Liver (tissue), 3 donors: ENCODE results near the gene PTH1R.

Experiments
- CTCF ChIP-seq: fragments of 150-350 bp; IDR thresholded peaks from 2 replicates; pipeline ENCODE4 v1.5.1; 2017; ENCODE audit warnings: improper control_type of control experiment, low read depth, low read length; ENCODE audit not compliant: missing input control
- EGR1 ChIP-seq, 2 donors: IDR thresholded peaks; 2 replicates each; pipeline ENCODE4 v1.6.1; 2016 to 2018; ENCODE audit warnings: antibody characterized with exemption in 2 of 2, low read depth in 2 of 2
- GABPA ChIP-seq, 2 donors: IDR thresholded peaks in 1 of 2; conservative IDR thresholded peaks in 1 of 2; 2 replicates each; pipeline ENCODE4 v1.6.1; 2016; ENCODE audit warnings: antibody characterized with exemption in 2 of 2, mild to moderate bottlenecking in 1 of 2, moderate library complexity in 1 of 2
- HNF4A ChIP-seq, 2 donors: conservative IDR thresholded peaks; 2 replicates each; pipeline ENCODE4 v1.6.1; 2016; ENCODE audit warnings: antibody characterized with exemption in 2 of 2, mild to moderate bottlenecking in 2 of 2
- JUND ChIP-seq, 2 donors: IDR thresholded peaks; 2 replicates each; pipeline ENCODE4 v1.6.1; 2016; ENCODE audit warnings: antibody characterized with exemption in 2 of 2
- MAX ChIP-seq: IDR thresholded peaks from 2 replicates; pipeline ENCODE4 v1.6.1; 2016; ENCODE audit warnings: antibody characterized with exemption
- REST ChIP-seq: IDR thresholded peaks from 2 replicates; pipeline ENCODE4 v1.6.1; 2016; ENCODE audit warnings: antibody characterized with exemption, mild to moderate bottlenecking
- SP1 ChIP-seq: IDR thresholded peaks from 2 replicates; pipeline ENCODE4 v1.6.1; 2018; ENCODE audit warnings: antibody characterized with exemption, mild to moderate bottlenecking
- TAF1 ChIP-seq: conservative IDR thresholded peaks from 2 replicates; pipeline ENCODE4 v1.6.1; 2016; ENCODE audit warnings: antibody characterized with exemption, mild to moderate bottlenecking
- YY1 ChIP-seq: IDR thresholded peaks from 2 replicates; pipeline ENCODE4 v1.6.1; 2016; ENCODE audit warnings: antibody characterized with exemption, mild to moderate bottlenecking
- ZBTB33 ChIP-seq: IDR thresholded peaks from 2 replicates; pipeline ENCODE4 v1.6.1; 2016; ENCODE audit warnings: antibody characterized with exemption
- donor health status: healthy.
- donor health status: healthy.

GRCh38 chr3:46884427-46884826 lies 6.9 kb downstream of the PTH1R start:
- TF ChIP-seq CTCF = no peak
- TF ChIP-seq SP1 = no peak
- TF ChIP-seq YY1 = no peak
- no peak for TF ChIP-seq MAX
- no peak for TF ChIP-seq TAF1
- TF ChIP-seq HNF4A (conservative IDR thresholded peaks at IDR 0.05) = no peak
- no peak for TF ChIP-seq REST
- TF ChIP-seq EGR1 (IDR thresholded peaks at IDR 0.05; ENCODE audit: low read depth in 2 of 2) = no peak
- no peak for TF ChIP-seq JUND (IDR thresholded peaks at IDR 0.05)
- no peak for TF ChIP-seq GABPA (IDR thresholded peaks at IDR 0.05 in 1 of 2, conservative IDR thresholded peaks at IDR 0.05 in 1 of 2)
- TF ChIP-seq ZBTB33 = no peak
